ENCODE data around the gene HOXA11. TPM values are rescaled to one million over a fixed set of nuclear protein-coding genes. Genes with fewer than 3 reads are reported as not detected.

The HOXA11 gene
- total RNA-seq, 1 donor from 2014 or later = not detected

DNA sequence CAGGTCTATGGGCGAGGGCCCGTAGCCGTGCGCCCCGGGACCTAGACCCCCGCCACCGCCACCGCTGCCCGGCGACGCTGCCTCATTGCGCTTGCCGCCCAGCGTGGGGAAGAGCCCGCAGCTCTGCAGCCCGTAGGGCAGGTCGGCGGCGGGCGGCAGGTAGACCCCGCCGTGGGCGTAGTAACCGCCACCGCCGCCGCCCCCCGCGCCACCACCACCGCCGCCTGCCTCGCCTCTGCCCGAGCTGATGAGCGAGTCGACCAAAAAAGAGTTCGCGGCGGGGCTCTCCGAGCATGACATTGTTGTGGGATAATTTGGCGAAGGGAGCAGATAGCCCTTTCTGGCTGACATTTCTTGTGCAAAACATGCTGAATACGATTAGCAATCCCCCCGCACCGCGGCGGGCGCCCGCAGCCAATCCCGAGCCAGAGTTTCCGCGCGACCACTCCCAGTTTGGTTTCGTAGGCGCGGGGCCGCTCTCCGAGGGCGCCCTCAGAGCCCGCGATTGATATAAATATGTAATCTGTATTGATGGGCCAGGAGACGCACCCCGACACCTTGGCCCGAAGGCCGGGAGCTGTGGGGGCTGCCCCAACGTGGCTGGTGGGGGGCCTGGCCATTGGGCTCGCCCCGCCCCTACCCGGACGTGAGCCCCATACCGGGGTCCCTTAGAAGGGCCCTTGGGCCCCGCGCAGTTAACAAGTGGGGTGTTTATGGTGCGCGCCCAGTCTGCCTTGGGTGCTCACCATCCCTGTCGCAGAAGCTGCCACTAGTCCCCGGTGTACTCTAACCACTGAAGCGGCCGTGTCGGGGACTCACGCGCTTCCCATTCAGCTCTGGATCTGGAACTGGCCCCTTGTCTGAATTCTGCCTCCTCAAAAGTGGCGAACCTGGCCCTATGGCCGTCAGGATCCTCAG, 10.8 kb downstream of the HOXA11 start, which contains the start of gene HOXA10:
HOXA10 (minus strand) TSS at position 365 of the 918 bp plus-strand sequence; CDS start at position 351, 14 bp downstream.
- peak within 1 kb of the TSS; percentile 45 for H3K4me3 ChIP-seq
- peaks cover 100% of the 10 kb centered on the region for H3K27me3 ChIP-seq
- DNase-seq (peak; percentile 56), ATAC-seq (peak; percentile 8)
- no peaks in the 10 kb centered on the region for H3K36me3 ChIP-seq
- TF ChIP-seq, protein P1, sequence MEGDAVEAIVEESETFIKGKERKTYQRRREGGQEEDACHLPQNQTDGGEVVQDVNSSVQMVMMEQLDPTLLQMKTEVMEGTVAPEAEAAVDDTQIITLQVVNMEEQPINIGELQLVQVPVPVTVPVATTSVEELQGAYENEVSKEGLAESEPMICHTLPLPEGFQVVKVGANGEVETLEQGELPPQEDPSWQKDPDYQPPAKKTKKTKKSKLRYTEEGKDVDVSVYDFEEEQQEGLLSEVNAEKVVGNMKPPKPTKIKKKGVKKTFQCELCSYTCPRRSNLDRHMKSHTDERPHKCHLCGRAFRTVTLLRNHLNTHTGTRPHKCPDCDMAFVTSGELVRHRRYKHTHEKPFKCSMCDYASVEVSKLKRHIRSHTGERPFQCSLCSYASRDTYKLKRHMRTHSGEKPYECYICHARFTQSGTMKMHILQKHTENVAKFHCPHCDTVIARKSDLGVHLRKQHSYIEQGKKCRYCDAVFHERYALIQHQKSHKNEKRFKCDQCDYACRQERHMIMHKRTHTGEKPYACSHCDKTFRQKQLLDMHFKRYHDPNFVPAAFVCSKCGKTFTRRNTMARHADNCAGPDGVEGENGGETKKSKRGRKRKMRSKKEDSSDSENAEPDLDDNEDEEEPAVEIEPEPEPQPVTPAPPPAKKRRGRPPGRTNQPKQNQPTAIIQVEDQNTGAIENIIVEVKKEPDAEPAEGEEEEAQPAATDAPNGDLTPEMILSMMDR (IDR thresholded peaks at IDR 0.05) = no peak
- peaks cover 27% of the 10 kb centered on the region for H3K4me1 ChIP-seq
- intact Hi-C loops (cut with DNase I) = no loop called here
- no peaks in the 10 kb centered on the region for H3K9me3 ChIP-seq
- H3K27ac ChIP-seq = peak within 1 kb of the TSS; percentile 51

DNA sequence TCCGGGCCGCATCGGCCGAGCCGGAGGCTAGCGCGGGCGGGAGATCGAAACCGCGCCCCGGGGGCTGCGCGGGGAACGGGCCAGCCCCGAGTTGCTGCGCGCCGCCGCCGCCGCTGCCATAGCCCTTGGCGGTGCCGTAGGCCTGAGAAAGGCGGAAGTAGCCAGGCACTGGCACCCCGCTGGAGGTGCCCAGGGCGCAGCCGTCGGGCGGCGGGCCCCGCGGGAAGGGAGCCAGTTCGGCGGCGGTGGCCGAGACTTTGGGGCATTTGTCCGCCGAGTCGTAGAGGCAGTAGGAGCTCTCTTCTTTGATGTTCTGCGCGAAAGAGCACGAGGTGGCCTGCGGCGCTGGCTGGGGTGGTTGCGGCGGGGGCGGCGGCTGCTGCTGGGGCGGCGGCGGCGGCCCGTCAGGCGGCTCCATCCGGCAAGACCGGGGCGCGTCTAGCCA, 11.5 kb downstream of the HOXA11 start:
- ATAC-seq (peak; percentile 79), DNase-seq (peak; percentile 76)
- TF ChIP-seq, protein P1 (IDR thresholded peaks at IDR 0.05) = no peak
- intact Hi-C loops (cut with DNase I) = no loop called here
- Histone ChIP-seq H3K4me1 (peaks cover 27% of the 10 kb centered on the region), H3K27me3 (peaks cover 100% of the 10 kb centered on the region), H3K9me3 (no peaks in the 10 kb centered on the region), H3K36me3 (no peaks in the 10 kb centered on the region), H3K4me3 (peak overlapping the region; percentile 45), H3K27ac (no peak overlapping the region)

DNA sequence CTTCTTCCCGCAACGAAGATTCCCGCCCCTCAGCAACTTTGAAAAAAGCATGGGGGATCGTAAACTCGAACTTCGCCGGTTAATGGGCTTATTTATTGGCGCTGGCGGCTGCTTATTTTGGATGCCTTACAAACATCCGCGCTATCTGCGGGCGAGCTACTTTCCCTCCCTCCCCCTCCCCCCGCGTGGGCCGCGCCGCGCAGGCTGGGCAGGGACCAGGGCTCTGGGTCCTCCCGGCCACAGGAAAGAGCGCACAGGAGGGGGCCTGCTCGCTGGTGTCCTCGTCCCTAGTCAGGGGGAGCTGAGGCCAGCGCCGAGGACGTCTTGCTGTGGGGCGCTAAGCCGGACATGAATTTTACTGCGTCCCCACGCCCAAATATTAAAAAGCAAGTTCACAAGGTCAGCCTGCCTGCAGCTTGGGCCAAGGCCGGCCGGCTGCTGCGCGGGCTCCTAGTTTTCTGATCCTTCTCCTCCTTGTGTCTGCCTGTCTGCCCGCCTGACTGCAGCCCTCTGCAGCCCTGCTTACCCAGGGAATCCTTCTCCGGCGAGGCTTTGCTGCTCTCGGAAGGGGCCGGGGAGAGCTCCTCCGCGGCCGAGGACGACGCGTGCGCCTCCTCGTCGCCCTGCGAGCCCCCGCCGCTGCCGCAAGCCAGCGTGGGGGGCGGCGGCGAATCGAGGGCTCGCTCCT, 12.1 kb downstream of the HOXA11 start:
- peaks cover 100% of the 10 kb centered on the region for H3K27me3 ChIP-seq

DNA sequence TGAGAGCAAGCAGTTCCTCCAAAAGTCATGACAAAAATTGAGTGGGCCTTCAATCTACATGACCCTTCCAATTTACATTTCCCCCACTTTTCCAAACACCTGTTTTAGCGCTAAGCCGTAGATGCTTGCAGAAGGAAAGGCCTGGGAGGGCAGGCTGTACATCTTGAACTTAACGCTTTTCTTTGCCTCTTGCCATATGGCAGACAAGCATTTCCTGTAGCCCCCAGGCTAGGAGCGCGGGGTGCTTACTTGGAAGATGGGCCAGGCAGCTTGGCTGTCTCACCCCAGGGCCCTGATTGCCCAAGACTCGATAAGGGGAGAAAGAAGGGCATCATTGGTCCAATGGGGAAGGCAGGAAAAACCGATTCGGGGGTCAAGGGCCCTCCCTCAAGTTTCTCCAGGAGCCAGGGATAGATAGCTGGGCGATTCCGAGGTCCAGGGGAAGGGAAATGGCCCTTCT, 12.7 kb downstream of the HOXA11 start:
- ATAC-seq (no peak), DNase-seq (peak; percentile 32)
- H3K4me3 ChIP-seq = no peak overlapping the region
- intact Hi-C loops (cut with DNase I) = no loop called here
- H3K27ac ChIP-seq = no peak overlapping the region
- peaks cover 27% of the 10 kb centered on the region for H3K4me1 ChIP-seq
- H3K36me3 ChIP-seq = no peaks in the 10 kb centered on the region
- TF ChIP-seq, protein P1 (IDR thresholded peaks at IDR 0.05) = no peak
- no peaks in the 10 kb centered on the region for H3K9me3 ChIP-seq
- peaks cover 100% of the 10 kb centered on the region for H3K27me3 ChIP-seq

More for the DNA sequence above, 12.1 kb downstream of the HOXA11 start:
- no peaks in the 10 kb centered on the region for H3K9me3 ChIP-seq
- H3K4me1 ChIP-seq = peaks cover 27% of the 10 kb centered on the region
- ATAC-seq = peak; percentile 13
- peak; percentile 64 for DNase-seq
- H3K4me3 ChIP-seq = peak overlapping the region; percentile 45
- H3K36me3 ChIP-seq = no peaks in the 10 kb centered on the region
- H3K27ac ChIP-seq = peak overlapping the region; percentile 51
- TF ChIP-seq, protein P1 (IDR thresholded peaks at IDR 0.05) = no peak
- intact Hi-C loops (cut with DNase I) = no loop called here

DNA sequence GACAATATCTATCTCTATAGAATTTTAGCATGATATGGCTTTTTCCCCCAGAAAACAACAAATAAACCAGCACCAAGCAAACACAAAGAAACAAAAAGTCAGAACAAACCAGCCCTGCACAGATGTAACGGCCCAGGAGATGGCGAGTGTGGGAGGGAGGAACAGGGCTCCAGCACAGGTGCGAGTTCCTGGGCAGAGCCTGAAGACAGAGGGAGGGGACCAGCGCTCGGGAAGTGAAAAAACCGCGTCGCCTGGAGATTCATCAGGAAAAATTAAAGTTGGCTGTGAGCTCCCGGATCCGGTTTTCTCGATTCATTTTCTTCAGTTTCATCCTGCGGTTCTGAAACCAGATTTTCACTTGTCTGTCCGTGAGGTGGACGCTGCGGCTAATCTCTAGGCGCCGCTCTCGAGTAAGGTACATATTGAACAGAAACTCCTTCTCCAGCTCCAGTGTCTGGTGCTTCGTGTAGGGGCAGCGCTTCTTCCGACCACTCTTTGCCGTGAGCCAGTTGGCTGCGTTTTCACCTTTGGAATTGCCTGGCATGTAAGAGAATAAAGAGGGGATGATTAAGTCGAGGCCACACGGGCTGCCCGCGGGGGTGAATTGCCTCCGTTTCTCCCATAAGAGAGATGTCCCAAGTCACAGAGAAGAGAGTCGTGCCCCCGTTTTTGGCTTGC, 13.3 kb downstream of the HOXA11 start:
- ATAC-seq (no peak), DNase-seq (peak; percentile 55)
- no peak overlapping the region for H3K27ac ChIP-seq
- TF ChIP-seq, protein P1 (IDR thresholded peaks at IDR 0.05) = no peak
- H3K27me3 ChIP-seq = peaks cover 100% of the 10 kb centered on the region
- H3K4me1 ChIP-seq = peaks cover 27% of the 10 kb centered on the region
- H3K9me3 ChIP-seq = no peaks in the 10 kb centered on the region
- no peaks in the 10 kb centered on the region for H3K36me3 ChIP-seq
- intact Hi-C loops (cut with DNase I) = no loop called here
- no peak overlapping the region for H3K4me3 ChIP-seq

All from upper lobe of right lung (tissue), 1 donor.